DOHH2 (cell line): ENCODE measurements around the gene FAM227A.

ENCODE experiments used
- EZH2phosphoT487 ChIP-seq: fragments of 200-600 bp; sonication (generic); IDR thresholded peaks from 2 replicates; pipeline ENCODE4 v1.6.1; 2017; ENCODE audit warnings: borderline replicate concordance, mild to moderate bottlenecking, antibody characterized with exemption, low read length, moderate library complexity, mixed read lengths
- TF ChIP-seq, protein P1 (sequence below): fragments of 200-600 bp; sonication (generic); IDR thresholded peaks from one replicate; pipeline ENCODE4 v1.5.1; 2014; ENCODE audit warnings: antibody characterized with exemption, mild to moderate bottlenecking, low read depth, low read length; ENCODE audit not compliant: poor library complexity, severe bottlenecking

GRCh38 chr22:38618258-38618657 lies 37.9 kb downstream of the FAM227A start:
- TF ChIP-seq, protein P1, sequence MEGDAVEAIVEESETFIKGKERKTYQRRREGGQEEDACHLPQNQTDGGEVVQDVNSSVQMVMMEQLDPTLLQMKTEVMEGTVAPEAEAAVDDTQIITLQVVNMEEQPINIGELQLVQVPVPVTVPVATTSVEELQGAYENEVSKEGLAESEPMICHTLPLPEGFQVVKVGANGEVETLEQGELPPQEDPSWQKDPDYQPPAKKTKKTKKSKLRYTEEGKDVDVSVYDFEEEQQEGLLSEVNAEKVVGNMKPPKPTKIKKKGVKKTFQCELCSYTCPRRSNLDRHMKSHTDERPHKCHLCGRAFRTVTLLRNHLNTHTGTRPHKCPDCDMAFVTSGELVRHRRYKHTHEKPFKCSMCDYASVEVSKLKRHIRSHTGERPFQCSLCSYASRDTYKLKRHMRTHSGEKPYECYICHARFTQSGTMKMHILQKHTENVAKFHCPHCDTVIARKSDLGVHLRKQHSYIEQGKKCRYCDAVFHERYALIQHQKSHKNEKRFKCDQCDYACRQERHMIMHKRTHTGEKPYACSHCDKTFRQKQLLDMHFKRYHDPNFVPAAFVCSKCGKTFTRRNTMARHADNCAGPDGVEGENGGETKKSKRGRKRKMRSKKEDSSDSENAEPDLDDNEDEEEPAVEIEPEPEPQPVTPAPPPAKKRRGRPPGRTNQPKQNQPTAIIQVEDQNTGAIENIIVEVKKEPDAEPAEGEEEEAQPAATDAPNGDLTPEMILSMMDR, result no peak
- no peak for TF ChIP-seq EZH2phosphoT487
